AG04450 (cell line): Measurements from ENCODE around the gene SNAPIN. TPM values are rescaled to one million over a fixed set of nuclear protein-coding genes. Genes with fewer than 3 reads are reported as not detected.
"Not testable (repeated sequence)": the region's sequence is repeated elsewhere in the genome, so short reads cannot be mapped to it uniquely, and the experiment has no call there.

ENCODE experiments used
- CTCF ChIA-PET: fragments of 300-600, 350-600 bp; formaldehyde crosslinking; extraction: SDS; loops from one replicate; lab custom pipeline; 2022; ENCODE audit warnings: antibody characterized with exemption, inconsistent platforms; lab: Charles Lee
- POLR2A ChIA-PET: fragments of 350-600 bp; formaldehyde crosslinking; extraction: SDS; loops from one replicate; lab custom pipeline; 2021; ENCODE audit warnings: antibody characterized with exemption, inconsistent platforms; lab: Yijun Ruan, JAX
- DNase-seq: peaks from one replicate; pipeline ENCODE4 v3.0.0-alpha.2; 2011; ENCODE audit warnings: low read depth, low spot score
- H3K27ac ChIP-seq: one replicate; pipeline ENCODE4 v1.5.1; 2012; ENCODE audit warnings: low read depth, low read length, control low read depth
- H3K27me3 ChIP-seq: one replicate; pipeline ENCODE4 v1.6.0; 2012; ENCODE audit warnings: low read length; ENCODE audit not compliant: control insufficient read depth, insufficient read depth
- H3K4me3 ChIP-seq: 2 replicates; pipeline ENCODE4 v1.5.1; 2011; ENCODE audit warnings: mild to moderate bottlenecking, low read depth, low read length, control low read depth
- H3K9me3 ChIP-seq: 2 replicates; pipeline ENCODE4 v1.5.1; 2012; ENCODE audit warnings: low read length; ENCODE audit not compliant: control insufficient read depth, insufficient read depth
- CTCF ChIP-seq: IDR thresholded peaks from 2 replicates; pipeline ENCODE4 v1.5.1; 2011; ENCODE audit warnings: low read depth, low read length, control low read depth, inconsistent platforms
- polyA plus RNA-seq: library from polyadenylated mRNA; depleted of rRNA; stranded (reverse); fragments of >200 nt; gene quantifications from 2 replicates; pipeline ENCODE4 v1.2.3, GENCODE V29; 2011

The SNAPIN gene
- polyA plus RNA-seq, 1 experiment, result 56.8 TPM

GRCh38 chr1:153635872-153636271, 22.6 kb upstream of the SNAPIN start:
- Histone ChIP-seq H3K4me3 (0 out of 2 replicates have a peak overlapping the region, but pooled peaks have one; percentile 7), H3K27me3 (no peaks in the 10 kb centered on the region), H3K9me3 (no peaks in the 10 kb centered on the region; the same call in 1 of the 2 replicates), H3K27ac (no peak overlapping the region)
- no peak for DNase-seq
- no peak for TF ChIP-seq CTCF
- ChIA-PET POLR2A (interaction anchor here (1.3 kb wide), 1 partner anchor 9 kb away, joined by 4 read pairs; the partner anchor contains the start of gene S100A13), CTCF (interaction anchor here (1.1 to 2.9 kb wide), 3 partner anchors 103 to 284 kb away, joined by 4 to 15 read pairs (median 13); no protein-coding TSS in a partner anchor)

GRCh38 chr1:153636312-153636711, 22.2 kb upstream of the SNAPIN start:
- Histone ChIP-seq H3K9me3 (no peaks in the 10 kb centered on the region; the same call in 1 of the 2 replicates), H3K27ac (no peak overlapping the region), H3K4me3 (no peak overlapping the region), H3K27me3 (no peaks in the 10 kb centered on the region)
- ChIA-PET POLR2A (no interaction called here), CTCF (no interaction called here)
- DNase-seq, result no peak
- TF ChIP-seq CTCF, result no peak

- ChIA-PET POLR2A (interaction anchor here (1.4 to 1.7 kb wide), 2 partner anchors 11 to 15 kb away, joined by 3 to 4 read pairs; partner anchors contain the start of gene S100A13), CTCF (interaction anchor here (0.7 to 1.8 kb wide), 4 partner anchors 11 to 128 kb away, joined by 3 to 13 read pairs (median 7); partner anchors contain the start of gene S100A13)
- H3K9me3 ChIP-seq, result no peaks in the 10 kb centered on the region; the same call in 1 of the 2 replicates
- DNase-seq, result no peak
- H3K27ac ChIP-seq, result no peak overlapping the region
- TF ChIP-seq CTCF, result no peak
- no peak overlapping the region for H3K4me3 ChIP-seq
- no peaks in the 10 kb centered on the region for H3K27me3 ChIP-seq
These were observed 20.2 kb upstream of the SNAPIN start for GRCh38 chr1:153638261-153638660.

- Histone ChIP-seq H3K27ac (no peak overlapping the region), H3K4me3 (no peak overlapping the region), H3K9me3 (no peaks in the 10 kb centered on the region; the same call in 1 of the 2 replicates), H3K27me3 (no peaks in the 10 kb centered on the region)
- POLR2A ChIA-PET, result interaction anchor here (1.4 to 1.7 kb wide), 2 partner anchors 11 to 12 kb away, joined by 4 to 5 read pairs; partner anchors contain the start of genes S100A1 and S100A13
- CTCF ChIA-PET, result interaction anchor here (1.1 to 1.7 kb wide), 3 partner anchors 12 to 144 kb away, joined by 3 to 13 read pairs (median 8); partner anchors contain the start of gene S100A13
- TF ChIP-seq CTCF, result no peak
- DNase-seq, result no peak
These were observed 19.2 kb upstream of the SNAPIN start for GRCh38 chr1:153639280-153639679.

- H3K27ac ChIP-seq, H3K9me3 ChIP-seq, DNase-seq, H3K4me3 ChIP-seq, H3K27me3 ChIP-seq: not testable (repeated sequence)
- ChIA-PET POLR2A (interaction anchor here (1.4 kb wide), 1 partner anchor 12 kb away, joined by 5 read pairs; the partner anchor contains the start of genes S100A1 and S100A13), CTCF (interaction anchor here (0.7 to 1.6 kb wide), 3 partner anchors 13 to 145 kb away, joined by 3 to 8 read pairs (median 5); partner anchors contain the start of gene S100A13)
These were observed 18.3 kb upstream of the SNAPIN start for GRCh38 chr1:153640213-153640612.
